Upper lobe of left lung (tissue), 4 donors: ENCODE measurements around the gene NXPH1.

ENCODE experiments used
- EP300 ChIP-seq, 4 donors: sonication (generic); formaldehyde crosslinking; IDR thresholded peaks; one replicate each; pipeline ENCODE4 v1.5.1; 2017; ENCODE audit warnings: antibody characterized with exemption in 4 of 4, control low read depth in 2 of 4
- TF ChIP-seq, protein P1 (sequence below), 6 experiments: fragments of 450-650 bp in 4 of 6; fragments of 200-600 bp in 2 of 6; sonication (generic) in 2 of 6; IDR thresholded peaks; one replicate each; pipeline ENCODE4 v1.5.1; 2016 to 2019; ENCODE audit warnings: antibody characterized with exemption in 6 of 6

DNA sequence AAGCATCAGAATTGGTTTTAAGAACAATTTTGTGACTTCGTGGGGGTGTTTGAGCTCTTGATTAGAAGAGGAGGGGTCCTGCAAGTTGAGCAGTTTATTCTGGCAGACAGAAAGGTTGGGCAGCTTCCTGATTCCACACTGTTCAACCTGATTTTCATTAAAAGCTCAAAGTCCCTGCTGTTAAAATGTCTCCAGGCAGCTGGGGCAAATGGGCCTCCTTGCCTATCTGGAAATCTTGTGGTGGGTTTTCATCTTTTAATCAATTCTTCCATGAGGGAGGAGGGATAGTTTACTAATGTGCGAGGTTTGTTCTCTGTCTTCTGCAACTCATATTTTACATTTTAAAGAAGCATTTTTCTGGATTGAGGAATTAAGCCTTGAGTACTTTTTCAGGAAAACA, 276.7 kb downstream of the NXPH1 start:
- TF ChIP-seq, protein P1, sequence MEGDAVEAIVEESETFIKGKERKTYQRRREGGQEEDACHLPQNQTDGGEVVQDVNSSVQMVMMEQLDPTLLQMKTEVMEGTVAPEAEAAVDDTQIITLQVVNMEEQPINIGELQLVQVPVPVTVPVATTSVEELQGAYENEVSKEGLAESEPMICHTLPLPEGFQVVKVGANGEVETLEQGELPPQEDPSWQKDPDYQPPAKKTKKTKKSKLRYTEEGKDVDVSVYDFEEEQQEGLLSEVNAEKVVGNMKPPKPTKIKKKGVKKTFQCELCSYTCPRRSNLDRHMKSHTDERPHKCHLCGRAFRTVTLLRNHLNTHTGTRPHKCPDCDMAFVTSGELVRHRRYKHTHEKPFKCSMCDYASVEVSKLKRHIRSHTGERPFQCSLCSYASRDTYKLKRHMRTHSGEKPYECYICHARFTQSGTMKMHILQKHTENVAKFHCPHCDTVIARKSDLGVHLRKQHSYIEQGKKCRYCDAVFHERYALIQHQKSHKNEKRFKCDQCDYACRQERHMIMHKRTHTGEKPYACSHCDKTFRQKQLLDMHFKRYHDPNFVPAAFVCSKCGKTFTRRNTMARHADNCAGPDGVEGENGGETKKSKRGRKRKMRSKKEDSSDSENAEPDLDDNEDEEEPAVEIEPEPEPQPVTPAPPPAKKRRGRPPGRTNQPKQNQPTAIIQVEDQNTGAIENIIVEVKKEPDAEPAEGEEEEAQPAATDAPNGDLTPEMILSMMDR (IDR thresholded peaks at IDR 0.05), result no peak
- no peak for TF ChIP-seq EP300 (IDR thresholded peaks at IDR 0.05)
